ENCODE data around the gene PRKCA.
A peak's percentile ranks its signal among the peaks of the same experiment; 100 is the strongest.

Gene PRKCA

DNA sequence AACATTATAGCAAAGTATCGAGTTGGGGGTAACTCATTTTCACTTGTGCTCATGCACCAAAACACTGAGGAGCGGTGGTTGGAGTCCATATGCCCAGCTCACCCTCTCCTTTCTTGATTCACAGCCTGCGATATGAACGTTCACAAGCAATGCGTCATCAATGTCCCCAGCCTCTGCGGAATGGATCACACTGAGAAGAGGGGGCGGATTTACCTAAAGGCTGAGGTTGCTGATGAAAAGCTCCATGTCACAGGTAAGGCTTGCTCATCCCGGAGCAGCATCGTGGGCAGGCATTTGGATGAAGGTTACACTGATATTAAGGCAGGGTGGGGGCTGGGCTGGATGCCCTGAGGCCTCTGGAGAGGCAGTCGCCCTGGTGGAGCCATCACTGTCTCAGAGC is 342.8 kb downstream of the PRKCA start:
- no peak for DNase-seq (ENCODE audit: low read depth)
- no peak overlapping the region for H3K4me3 ChIP-seq (replicated peaks; ENCODE audit: low read depth, low read length)
- TF ChIP-seq, protein P1, sequence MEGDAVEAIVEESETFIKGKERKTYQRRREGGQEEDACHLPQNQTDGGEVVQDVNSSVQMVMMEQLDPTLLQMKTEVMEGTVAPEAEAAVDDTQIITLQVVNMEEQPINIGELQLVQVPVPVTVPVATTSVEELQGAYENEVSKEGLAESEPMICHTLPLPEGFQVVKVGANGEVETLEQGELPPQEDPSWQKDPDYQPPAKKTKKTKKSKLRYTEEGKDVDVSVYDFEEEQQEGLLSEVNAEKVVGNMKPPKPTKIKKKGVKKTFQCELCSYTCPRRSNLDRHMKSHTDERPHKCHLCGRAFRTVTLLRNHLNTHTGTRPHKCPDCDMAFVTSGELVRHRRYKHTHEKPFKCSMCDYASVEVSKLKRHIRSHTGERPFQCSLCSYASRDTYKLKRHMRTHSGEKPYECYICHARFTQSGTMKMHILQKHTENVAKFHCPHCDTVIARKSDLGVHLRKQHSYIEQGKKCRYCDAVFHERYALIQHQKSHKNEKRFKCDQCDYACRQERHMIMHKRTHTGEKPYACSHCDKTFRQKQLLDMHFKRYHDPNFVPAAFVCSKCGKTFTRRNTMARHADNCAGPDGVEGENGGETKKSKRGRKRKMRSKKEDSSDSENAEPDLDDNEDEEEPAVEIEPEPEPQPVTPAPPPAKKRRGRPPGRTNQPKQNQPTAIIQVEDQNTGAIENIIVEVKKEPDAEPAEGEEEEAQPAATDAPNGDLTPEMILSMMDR (IDR thresholded peaks at IDR 0.05; ENCODE audit: low read length, missing control alignments) = no peak

DNA sequence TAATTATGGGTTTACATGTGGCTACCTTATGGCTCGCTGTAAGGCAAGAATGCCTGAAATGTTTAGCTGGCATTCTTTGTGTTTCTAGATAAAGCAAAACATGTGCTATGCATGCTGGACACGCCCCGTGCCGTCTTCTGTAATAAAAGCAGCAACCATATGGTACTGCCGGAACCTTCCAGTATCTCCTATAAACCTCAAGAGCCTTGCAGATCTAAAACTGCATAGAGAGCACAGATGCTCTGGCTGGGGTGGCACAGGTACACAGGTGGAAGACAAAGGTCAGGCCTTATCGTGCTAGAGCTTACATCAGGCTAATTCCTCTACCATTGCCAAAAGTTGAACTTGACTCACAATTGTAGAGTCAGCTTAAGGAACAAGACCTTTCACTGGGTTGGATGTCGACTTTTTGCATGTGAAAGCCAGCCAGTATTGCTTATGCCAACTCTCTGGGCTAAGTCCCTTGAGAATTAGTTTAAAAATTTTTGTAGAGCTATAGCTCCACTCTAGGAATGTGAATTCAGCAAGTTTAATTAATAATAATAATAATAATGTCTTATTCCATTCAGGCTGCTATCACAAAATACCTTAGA is 345.1 kb downstream of the PRKCA start:
- TF ChIP-seq, protein P1 (IDR thresholded peaks at IDR 0.05; ENCODE audit: low read length, missing control alignments) = no peak
- no peak for DNase-seq (ENCODE audit: low read depth)
- no peak overlapping the region for H3K4me3 ChIP-seq (replicated peaks; ENCODE audit: low read depth, low read length)

DNA sequence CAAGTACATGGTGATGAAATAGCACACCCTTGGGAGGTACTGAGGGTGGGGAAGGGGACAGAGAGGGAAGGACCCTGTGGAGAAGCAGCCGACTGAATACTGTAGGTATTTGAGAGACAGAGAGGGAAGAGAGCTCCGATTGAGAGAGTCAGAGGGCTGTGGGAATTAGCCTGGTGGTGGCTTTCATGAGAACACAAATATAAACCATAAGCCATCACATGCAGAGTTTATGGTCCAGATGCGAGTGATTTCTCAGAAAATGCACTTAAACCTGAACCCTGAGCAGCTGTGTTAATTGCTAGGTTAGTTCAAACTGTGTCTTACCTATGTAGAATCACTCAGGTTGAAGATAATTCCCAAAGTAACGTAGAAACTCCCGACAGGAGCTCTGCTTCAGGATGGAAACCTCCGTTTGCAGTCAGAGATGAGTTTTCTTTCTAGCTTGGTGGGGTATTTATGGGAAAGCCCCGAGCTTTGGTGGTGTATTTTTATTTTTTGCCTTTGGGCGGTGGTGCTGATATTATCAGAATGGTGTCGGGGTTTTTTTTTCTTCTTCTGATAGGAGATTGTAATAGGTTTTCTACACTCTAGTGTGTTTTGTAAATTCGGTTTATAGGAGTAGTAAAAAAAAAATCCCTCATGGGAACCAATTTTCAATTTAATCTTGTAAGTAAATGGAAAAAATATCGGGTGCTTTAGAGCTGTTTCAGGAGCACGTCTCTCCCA is 347.6 kb downstream of the PRKCA start:
- TF ChIP-seq, protein P1 (IDR thresholded peaks at IDR 0.05; ENCODE audit: low read length, missing control alignments) = no peak
- H3K4me3 ChIP-seq (replicated peaks; ENCODE audit: low read depth, low read length) = no peak overlapping the region
- DNase-seq (ENCODE audit: low read depth) = no peak

DNA sequence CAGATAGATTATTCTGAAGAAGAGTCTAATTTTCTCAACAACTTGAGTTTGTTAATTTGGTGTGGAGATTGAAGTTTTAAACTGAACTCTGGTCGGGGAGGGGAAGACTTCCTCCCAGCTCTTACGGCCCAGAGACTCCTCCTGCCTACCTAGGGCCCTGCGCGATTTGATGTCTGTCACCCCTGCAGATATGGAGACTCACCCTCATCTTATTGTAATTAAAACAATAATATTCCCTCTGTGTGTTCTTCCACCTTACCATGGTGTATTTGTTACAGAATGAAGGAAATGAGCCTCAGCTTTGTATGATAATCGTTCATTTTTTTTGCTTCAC is 348.1 kb downstream of the PRKCA start:
- no peak for DNase-seq (ENCODE audit: low read depth)
- no peak overlapping the region for H3K4me3 ChIP-seq (replicated peaks; ENCODE audit: low read depth, low read length)
- TF ChIP-seq, protein P1 (IDR thresholded peaks at IDR 0.05; ENCODE audit: low read length, missing control alignments) = no peak

DNA sequence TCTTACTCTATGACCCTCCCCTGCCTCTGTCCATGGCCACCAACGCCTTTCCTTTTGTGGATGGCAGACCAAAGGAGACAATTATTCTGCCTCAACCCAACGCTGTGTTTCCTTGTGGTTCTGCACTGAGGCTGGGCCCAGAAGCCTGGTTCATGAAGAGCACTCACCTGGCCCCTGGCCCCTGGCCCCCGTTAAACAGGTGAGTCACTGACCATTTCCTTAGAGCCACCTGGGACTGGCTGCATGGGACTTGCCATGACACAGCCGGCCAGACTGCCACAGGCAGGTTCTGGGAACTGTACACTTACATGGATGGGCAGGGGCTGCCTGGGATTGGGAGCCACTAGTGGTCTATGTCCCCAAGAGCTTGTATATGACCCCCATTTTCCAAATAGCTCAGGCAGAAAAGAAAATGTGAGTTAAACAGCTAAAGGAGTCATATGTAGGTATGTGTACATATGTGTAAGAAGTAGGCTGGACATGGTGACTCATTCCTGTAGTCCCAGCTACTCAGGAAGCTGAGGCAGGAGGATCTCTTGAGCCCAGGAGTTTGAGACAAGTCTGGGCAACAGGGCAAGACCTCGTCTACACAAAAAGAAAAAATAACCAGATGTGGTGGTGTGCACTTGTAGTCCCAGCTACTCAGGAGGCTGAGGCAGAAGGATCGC is 350.6 kb downstream of the PRKCA start:
- TF ChIP-seq, protein P1 (IDR thresholded peaks at IDR 0.05; ENCODE audit: low read length, missing control alignments) = no peak
- H3K4me3 ChIP-seq (replicated peaks; ENCODE audit: low read depth, low read length) = no peak overlapping the region
- DNase-seq (ENCODE audit: low read depth) = peak; percentile 48

DNA sequence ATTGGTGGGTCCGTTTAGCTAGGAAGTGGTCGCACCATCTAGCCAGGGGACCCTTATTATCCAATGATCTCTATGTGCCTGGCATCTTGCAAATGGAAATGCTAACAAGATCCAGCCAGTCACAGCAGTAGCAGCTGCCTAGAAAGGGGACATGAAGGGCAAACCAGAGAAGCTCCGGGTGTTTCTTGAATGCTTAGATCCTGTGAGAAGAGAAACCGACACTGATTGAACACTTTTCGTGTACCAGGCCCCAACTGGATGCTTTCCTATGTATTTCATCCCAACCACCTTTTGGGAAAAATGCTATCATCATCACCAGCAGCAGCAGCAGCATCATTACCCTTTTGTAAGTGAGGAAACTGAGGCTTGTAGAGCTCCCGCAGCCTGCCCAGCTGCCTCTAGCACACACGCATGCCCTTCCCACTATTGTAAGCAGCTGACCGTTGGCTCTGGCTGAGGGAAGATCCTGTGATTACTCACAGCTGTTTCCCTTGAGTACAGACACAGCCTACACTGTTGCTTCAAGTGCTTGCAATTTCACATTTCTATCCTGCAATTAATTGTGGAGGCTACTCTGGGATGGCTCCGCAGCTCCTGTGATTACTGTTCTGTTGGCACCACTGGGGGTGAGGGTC is 351.8 kb downstream of the PRKCA start:
- no peak overlapping the region for H3K4me3 ChIP-seq (replicated peaks; ENCODE audit: low read depth, low read length)
- DNase-seq (ENCODE audit: low read depth) = peak; percentile 69
- TF ChIP-seq, protein P1 (IDR thresholded peaks at IDR 0.05; ENCODE audit: low read length, missing control alignments) = no peak
